ENCODE results near the gene TSPAN19. TPM values are rescaled to one million over a fixed set of nuclear protein-coding genes. Genes with fewer than 3 reads are reported as not detected.

The TSPAN19 gene
- total and polyA plus RNA-seq, 9 of the 15 experiments (the other 6 are each of a cell fraction or from before 2014, with no cell fraction given), result not detected

- TF ChIP-seq PRDM10 (IDR thresholded peaks at IDR 0.05; ENCODE audit: partially characterized antibody) (no peak), CGGBP1 (CRISPR knock-in tag; IDR thresholded peaks at IDR 0.05) (no peak), ZNF165 (CRISPR knock-in tag; IDR thresholded peaks at IDR 0.05; ENCODE audit: borderline replicate concordance) (no peak), NFYB (IDR thresholded peaks at IDR 0.05; ENCODE audit: extremely low read depth, insufficient read length) (no peak), CREB3L1 (IDR thresholded peaks at IDR 0.05; ENCODE audit: borderline replicate concordance, low read depth) (no peak), MITF (IDR thresholded peaks at IDR 0.05) (no peak), SRF (CRISPR knock-in tag; IDR thresholded peaks at IDR 0.05) (no peak), DIDO1 (tag; IDR thresholded peaks at IDR 0.05; ENCODE audit: low read depth) (no peak), GABPA (tag; conservative IDR thresholded peaks at IDR 0.05; ENCODE audit: low read depth) (no peak), C11orf30 (IDR thresholded peaks at IDR 0.05; ENCODE audit: low read depth) (no peak)
Measured at GRCh38 chr12:84982888-84983287, 53.2 kb downstream of the TSPAN19 start (continued).

All from K562 (cell line).